NCI-H345 treated with DMSO at 0.1 percent for 48 hours (cell line): ENCODE data around the gene TDRD3.
"Not testable (repeated sequence)": the region's sequence is repeated elsewhere in the genome, so short reads cannot be mapped to it uniquely, and the experiment has no call there.

ENCODE experiments used
- DNase-seq: peaks from one replicate; lab custom pipeline; 2025; ENCODE audit not compliant: unreplicated experiment; lab: John Stamatoyannopoulos, UW

Gene TDRD3

GRCh38 chr13:60396783-60397703 lies at the start of gene TDRD3:
Gene TDRD3 (plus strand): TSS chr13:60397220. CDS start chr13:60397365, 145 bp downstream.
- DNase-seq, result peak; percentile 77

DNA sequence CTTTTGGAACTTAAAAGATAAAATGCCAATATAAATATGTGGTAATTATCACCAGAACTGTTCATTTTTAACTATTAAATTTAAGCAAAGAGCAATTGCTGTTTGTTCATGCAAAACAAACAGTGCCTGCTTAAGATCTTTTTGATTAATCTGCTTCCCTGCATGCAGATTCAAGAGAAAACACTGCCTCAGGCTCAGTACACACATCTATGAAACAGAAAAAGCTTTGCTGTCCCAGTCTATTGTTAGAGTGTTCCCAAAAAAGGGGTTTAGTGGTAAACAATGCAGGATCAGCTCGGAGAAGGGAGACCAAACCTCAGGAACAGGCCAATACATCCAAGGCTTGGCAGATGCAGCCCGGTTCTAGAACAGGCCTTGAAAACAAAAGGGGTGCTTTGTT lies 49.3 kb upstream of the TDRD3 start:
- no peak for DNase-seq

DNA sequence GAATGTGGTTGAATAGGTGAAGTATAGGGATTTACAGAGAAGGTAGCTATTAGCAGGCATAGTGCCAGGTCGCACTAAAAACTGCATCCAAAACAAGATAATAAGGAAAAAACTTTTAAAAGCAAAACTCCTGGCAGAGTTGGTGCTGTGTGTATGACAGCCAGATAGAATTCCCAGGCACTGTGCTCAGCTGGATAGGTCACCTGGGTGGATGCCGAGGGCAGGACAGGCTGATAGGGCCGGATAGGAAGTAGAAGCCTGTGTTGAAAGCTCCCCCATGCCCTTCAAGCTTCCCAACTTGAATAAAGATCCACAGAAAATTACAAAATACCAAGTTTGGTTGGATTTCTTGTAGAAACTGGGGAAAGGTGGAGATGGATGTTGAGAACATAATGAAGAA lies 48.9 kb upstream of the TDRD3 start:
- no peak for DNase-seq

- DNase-seq, result no peak
These were observed 45.7 kb upstream of the TDRD3 start for GRCh38 chr13:60351326-60351725.

DNA sequence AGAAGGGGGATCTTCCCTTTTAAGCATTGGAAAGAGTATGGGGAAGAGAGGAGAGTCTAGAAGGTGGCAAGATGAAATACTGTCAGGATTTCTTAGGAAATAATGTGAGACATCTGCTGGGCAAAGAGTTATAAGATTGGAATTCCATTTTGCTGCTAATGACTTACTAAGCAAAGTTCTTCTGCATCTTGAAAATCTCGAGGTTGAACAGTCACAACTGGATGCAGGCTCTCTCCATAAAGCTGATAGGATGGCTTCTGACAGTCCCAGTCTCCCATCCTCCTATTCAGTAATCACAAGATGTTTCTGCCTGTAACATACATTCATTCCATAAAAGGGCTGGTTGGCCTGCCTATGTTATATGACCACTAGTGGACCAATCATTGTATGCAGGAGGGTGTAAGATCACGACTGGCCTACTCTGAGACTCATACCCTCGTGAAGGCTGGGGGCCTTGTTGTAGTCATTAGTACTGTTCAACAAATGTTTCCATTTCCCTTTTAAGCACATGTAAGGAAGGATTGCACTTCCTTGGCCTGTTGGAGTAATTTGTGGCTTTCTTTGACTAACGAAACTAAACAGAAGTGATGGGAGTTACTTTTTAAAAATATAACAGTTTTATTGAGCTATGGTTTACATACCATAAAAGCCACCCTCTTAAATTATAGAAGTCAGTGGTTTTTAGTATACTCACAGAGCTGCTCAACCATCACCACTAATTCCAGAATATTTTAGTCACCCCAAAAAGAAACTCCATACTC lies 45.0 kb upstream of the TDRD3 start:
- no peak for DNase-seq

- DNase-seq, result no peak
These were observed 44.4 kb upstream of the TDRD3 start for GRCh38 chr13:60352644-60353043.

- no peak for DNase-seq
These were observed 42.0 kb upstream of the TDRD3 start for GRCh38 chr13:60355056-60355455.

DNA sequence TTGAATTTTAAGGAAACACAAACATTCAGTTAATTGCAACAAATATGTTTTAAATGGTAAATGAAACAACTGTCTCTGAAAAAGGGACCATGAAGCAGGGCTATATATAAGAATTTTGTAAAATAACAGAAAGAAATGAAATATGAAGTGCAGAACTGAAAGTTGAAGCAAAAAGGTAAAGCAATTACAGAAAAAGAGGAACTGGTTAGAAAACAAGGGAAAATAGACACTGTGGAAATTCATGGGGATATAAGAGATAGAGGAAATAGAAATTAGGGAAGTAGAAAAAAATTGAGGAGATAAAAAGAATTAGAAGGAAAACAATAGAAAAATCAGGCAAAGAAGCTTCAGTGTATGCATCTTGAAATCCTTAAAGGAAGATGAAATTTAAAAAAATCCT lies 40.0 kb upstream of the TDRD3 start:
- DNase-seq, result no peak

GRCh38 chr13:60358453-60358852 lies 38.6 kb upstream of the TDRD3 start:
- no peak for DNase-seq

DNA sequence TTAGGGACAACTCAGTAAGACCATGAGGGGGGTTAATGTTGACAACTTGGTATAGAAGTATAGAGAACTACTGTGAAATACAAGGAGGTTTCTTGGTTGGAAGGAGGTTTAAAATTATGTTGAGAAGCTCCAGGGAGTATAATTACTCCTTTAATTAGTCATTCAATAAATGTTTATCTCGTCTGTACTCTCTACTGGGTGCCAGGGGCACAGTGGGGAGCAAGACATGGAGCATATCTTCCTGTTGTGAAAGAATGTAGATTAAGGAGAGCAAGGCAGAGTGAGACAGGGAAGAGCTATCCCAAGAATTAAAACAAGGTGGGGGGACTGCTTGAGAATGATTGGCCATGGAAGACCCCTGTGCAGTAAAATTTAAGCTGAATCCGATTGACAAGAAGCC lies 33.7 kb upstream of the TDRD3 start:
- no peak for DNase-seq

- DNase-seq, result no peak
These were observed 27.8 kb upstream of the TDRD3 start for GRCh38 chr13:60369242-60369641.

- no peak for DNase-seq
These were observed 26.7 kb upstream of the TDRD3 start for GRCh38 chr13:60370343-60370742.

- no peak for DNase-seq
These were observed 24.9 kb upstream of the TDRD3 start for GRCh38 chr13:60372141-60372540.

GRCh38 chr13:60379282-60379681 lies 17.7 kb upstream of the TDRD3 start:
- not testable (repeated sequence) for DNase-seq

GRCh38 chr13:60379837-60380565 lies 17.0 kb upstream of the TDRD3 start:
- no peak for DNase-seq

- no peak for DNase-seq
These were observed 12.1 kb upstream of the TDRD3 start for GRCh38 chr13:60384911-60385310.

DNA sequence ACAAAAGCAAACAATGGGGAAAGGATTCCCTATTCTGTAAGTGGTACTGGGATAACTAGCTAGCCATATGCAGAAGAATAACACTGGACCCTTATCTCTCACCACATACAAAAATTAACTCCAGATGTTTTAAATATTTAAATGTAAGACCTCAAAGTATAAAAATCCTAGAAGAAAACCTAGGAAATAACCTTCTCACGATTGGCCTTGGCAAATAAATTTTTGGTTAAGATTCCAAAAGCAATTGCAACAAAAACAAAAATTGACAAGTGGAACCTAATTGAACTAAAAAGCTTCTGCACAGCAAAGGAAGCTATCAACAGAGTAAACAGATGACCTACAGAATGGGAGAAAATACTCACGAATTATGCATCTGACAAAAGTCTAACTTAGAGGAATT lies 10.8 kb upstream of the TDRD3 start:
- DNase-seq, result no peak

- no peak for DNase-seq
These were observed 4.9 kb upstream of the TDRD3 start for GRCh38 chr13:60392131-60392530.

DNA sequence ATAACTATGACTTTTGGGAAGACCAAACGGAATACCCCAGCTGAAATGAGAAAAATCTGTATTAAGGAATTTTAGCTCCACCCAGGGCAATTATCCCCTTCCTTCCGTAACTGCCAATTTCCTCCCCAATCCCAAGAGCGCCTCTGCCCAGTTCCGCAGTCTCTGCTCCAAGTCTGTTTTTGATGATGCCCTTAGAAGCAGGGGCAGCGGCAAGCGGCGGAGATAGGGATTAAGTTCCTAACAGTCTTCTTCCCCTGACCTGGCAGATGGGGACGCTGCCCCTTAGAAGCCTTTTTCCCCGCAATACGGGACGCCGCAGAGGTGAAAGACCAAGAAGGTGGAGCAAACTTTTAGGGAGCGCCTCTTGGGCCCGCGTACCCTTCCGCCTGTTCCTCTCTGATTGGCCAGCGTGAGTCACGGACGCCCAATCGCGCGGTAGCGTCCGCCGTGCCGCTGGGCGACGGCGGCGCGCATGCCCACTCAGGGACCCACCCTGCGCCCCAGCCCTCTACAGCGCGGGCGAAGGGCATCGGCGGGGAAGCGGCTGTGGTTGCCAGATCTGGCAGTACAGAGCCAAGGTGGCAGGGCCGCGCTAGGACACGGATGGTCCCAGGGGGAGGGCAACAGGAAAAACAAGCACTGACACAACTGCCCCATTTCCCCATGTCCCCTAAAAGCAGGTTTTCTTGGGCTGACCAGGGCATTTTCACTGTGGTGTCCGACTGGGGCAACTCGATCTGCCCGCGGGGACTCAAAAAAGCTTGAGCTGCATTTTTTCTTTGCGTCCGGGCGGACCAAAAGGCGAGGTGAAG lies 843 bp upstream of the TDRD3 start:
- DNase-seq, result peak; percentile 92

DNA sequence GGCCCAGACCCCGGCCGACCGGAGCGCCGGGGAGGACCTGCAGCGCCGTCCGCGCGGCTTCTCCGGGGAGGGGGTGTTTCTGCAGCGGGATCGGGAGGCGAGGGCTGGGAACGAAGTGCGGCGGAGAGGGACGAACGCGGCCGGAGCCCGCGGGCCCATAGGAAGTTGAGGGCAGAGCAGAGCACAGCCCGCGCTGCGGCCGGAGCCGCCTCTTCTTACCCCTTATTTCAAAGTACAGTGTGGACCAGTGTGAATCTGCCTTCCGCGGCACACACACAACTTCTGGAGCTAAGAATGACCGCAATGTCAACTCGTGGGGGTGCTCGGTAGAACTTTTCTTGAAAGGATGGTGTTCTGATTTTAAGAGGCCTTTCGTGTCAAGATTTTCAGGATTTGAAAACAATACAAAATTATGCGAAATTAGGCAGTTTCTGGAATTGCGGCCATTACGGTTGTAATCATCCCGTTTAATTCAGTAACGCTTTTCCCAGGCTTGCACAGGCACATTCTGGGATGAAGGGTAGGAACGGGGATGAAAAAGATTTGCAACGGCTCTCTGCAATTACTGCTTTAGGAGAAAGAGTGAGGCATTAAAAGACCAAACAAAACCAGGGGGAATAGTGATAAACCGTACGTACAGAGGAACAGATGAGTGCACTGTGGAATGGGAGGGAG lies 821 bp downstream of the TDRD3 start:
- no peak for DNase-seq
